GM10248 (cell line): ENCODE data around the gene LRRD1.

ENCODE experiments used
- CTCF ChIA-PET: fragments of 300-600 bp; sonication (Branson Sonifier 250); formaldehyde crosslinking; extraction: SDS; loops from one replicate; lab custom pipeline; 2021; ENCODE audit warnings: antibody characterized with exemption; lab: Yijun Ruan, JAX
- POLR2A ChIA-PET: fragments of 350-650 bp; sonication (Branson Sonifier 250); formaldehyde crosslinking; extraction: SDS; loops from one replicate; lab custom pipeline; 2020; ENCODE audit warnings: antibody characterized with exemption; lab: Yijun Ruan, JAX
- DNase-seq: peaks from one replicate; pipeline ENCODE4 v3.0.0; 2012; ENCODE audit errors: extremely low spot score
- TF ChIP-seq, protein P1 (sequence below): IDR thresholded peaks from 2 replicates; pipeline ENCODE4 v1.5.1; 2012; ENCODE audit warnings: mild to moderate bottlenecking, low read depth; ENCODE audit errors: extremely low read depth, missing control alignments, control extremely low read depth

The LRRD1 gene

DNA sequence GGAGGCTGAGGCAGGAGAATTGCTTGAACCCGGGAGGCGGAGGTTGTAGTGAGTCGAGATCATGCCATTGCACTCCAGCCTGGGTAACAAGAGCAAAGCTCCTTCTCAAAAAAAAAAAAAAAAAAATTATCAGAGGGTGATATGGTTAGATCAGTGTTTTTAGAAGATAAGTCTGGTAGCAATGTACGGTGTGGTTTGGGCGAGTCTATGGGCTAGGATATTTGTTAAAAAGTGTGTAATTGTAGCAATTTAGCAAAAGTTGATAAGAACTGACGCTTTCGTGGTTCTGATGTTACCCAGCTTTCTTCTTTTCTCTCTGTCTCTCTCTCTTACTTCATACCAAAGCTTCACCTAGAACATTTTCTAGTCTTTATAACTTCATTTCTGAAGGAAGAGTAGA, 37.8 kb downstream of the LRRD1 start:
- POLR2A ChIA-PET = no interaction called here
- DNase-seq = no peak
- CTCF ChIA-PET = interaction anchor here (0.6 kb wide), 1 partner anchor 956 kb away, joined by 3 read pairs; no protein-coding TSS in a partner anchor
- TF ChIP-seq, protein P1, sequence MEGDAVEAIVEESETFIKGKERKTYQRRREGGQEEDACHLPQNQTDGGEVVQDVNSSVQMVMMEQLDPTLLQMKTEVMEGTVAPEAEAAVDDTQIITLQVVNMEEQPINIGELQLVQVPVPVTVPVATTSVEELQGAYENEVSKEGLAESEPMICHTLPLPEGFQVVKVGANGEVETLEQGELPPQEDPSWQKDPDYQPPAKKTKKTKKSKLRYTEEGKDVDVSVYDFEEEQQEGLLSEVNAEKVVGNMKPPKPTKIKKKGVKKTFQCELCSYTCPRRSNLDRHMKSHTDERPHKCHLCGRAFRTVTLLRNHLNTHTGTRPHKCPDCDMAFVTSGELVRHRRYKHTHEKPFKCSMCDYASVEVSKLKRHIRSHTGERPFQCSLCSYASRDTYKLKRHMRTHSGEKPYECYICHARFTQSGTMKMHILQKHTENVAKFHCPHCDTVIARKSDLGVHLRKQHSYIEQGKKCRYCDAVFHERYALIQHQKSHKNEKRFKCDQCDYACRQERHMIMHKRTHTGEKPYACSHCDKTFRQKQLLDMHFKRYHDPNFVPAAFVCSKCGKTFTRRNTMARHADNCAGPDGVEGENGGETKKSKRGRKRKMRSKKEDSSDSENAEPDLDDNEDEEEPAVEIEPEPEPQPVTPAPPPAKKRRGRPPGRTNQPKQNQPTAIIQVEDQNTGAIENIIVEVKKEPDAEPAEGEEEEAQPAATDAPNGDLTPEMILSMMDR = no peak

DNA sequence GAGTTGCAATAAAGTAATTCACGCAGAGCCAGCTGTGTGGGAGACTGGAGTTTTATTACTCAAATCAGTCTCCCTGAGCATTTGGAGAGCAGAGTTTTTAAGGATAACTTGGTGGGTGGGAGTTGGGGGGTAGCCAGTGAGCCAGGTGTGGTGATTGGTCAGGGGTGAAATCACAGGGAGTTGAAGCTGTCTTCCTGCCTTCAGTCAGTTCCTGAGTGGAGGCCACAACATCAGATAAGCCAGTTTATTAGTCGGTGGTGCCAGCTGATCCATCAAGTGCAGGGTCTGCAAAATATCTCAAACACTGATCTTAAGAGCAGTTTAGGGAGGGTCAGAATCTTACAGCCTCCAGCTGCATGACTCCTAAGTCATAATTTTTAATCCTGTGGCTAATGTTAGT, 41.4 kb downstream of the LRRD1 start:
- TF ChIP-seq, protein P1 = no peak
- POLR2A ChIA-PET = no interaction called here
- CTCF ChIA-PET = interaction anchor here (1.2 kb wide), 2 partner anchors 42 to 310 kb away, joined by 3 to 5 read pairs; partner anchors contain the start of genes GATAD1 and LRRD1
- no peak for DNase-seq

DNA sequence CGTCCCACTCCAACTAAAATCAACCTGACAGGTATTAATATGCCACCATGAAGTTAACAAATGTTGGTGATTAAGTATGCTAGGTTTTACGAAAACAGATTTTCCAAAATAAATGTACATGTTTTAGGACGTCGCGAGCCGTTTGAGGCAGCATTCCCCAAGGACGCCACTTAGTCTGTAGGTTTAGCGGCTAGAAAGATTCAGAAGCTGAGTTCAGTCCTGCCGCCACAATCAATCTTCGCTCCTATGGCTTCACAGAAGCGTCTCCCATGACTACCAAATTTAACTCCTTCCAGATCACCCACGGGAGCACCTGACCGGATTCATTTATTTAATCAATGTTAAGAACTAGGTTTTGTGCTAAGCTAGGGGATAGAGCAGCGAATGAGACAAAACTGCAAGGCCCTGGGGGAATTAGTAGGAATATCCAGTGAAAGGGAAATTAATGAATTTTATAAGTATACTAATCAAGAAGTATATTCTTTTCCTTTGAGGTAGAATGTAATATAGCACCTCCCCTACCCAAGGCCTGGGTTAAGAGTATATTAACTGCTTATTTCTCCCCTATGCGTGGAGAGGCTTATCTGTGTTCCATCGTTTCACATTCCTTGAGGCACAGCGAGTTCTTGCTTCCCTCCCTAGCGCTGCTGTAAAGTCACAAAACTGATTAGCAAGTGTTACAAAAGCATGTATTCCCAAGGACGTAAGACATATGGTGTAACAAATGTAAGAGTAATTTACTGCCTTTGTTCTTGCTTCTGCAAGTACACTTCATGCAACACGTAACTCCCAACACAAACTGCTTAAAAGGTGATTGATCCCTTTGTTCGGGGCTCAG, 43.7 kb downstream of the LRRD1 start:
- DNase-seq = peak; percentile 20
- CTCF ChIA-PET = interaction anchor here (0.7 to 2.0 kb wide), 10 partner anchors 10 to 326 kb away, joined by 3 to 5 read pairs (median 4); partner anchors contain the start of gene GATAD1
- POLR2A ChIA-PET = interaction anchor here (1.0 kb wide), 1 partner anchor 10 kb away, joined by 3 read pairs; no protein-coding TSS in a partner anchor
- TF ChIP-seq, protein P1 = no peak

DNA sequence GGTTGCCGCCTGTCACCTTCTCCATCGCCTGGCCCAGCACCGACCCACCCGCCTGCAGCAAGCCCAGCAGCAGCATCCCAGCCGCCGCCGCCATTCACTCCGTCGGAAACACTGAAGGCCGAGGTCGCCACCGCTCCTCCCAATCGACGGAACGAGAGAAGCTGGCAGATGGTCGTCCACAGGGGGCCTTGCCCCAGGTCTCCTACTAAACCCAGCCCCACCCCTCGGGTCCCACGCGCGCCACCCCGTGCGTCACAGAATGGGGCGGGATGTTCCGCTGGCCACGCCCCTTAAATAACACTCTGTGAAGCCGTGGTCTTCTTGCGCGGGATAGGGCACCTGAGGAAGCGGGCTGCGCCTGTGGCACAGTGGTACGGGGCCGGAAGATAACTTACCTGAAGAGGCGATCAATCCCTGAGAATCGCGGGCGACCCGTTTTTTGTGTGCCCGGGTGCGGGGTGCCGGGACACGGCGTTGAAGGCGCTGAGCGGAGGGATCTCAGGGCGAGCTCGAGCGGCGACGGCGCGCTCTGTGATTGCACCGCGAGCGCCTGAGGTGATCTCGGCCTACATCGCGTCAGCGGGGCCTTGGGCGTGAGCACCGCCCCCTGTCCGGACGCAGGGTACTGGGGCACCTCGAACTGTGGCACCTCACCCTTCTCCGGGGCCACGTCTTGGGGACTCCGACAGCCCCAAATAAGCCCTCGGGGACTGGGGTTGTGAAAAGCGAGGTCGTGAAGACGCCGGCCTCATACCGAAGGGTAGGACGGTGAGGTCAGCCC, 44.5 kb downstream of the LRRD1 start, which contains the start of gene CYP51A1:
Gene CYP51A1 (minus strand): TSS at position 207 of the 781 bp plus-strand sequence. CDS start 113 bp downstream, at position 94.
- ChIA-PET POLR2A (interaction anchor here (1.0 kb wide), 1 partner anchor 9 kb away, joined by 3 read pairs; no protein-coding TSS in a partner anchor), CTCF (interaction anchor here (0.6 to 2.0 kb wide), 13 partner anchors 9 to 327 kb away, joined by 3 to 5 read pairs (median 4); partner anchors contain the start of gene GATAD1)
- TF ChIP-seq, protein P1 = peak; percentile 5
- DNase-seq = peak; percentile 93

DNA sequence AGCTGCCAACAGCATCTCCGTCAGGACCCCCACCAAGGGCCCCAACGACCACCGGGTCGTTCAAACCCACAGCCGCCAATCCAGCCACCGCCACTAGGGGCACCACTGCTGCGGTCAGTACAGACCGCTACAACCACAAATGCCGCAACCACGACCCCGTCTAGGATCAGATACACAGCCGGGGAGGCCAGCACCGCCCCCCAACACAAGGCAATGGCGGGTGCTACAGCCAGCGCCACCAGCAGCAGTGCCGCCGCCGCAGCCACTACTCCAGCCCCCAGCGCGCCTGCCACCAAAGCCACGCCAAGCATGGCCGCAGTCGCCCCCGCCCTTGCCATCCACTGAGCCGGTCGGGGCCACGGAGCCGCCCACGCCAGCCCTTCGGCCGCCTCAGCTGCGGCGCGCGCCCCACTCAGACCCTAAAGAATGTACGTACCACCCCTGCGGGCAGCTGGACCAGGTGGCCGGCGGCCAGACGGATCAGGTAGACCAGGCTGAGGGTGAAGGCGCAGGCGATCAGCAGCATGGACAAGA, 45.1 kb downstream of the LRRD1 start:
- POLR2A ChIA-PET = interaction anchor here (0.6 kb wide), 1 partner anchor 14 kb away, joined by 5 read pairs; no protein-coding TSS in a partner anchor
- CTCF ChIA-PET = interaction anchor here (0.6 to 2.0 kb wide), 12 partner anchors 8 to 313 kb away, joined by 3 to 5 read pairs (median 4); partner anchors contain the start of genes ANKIB1, GATAD1 and KRIT1
- TF ChIP-seq, protein P1 = peak; percentile 54
- DNase-seq = peak; percentile 57
